SK-N-SH treated with all-trans-retinoic acid at 6 μM for 48 hours (cell line): ENCODE results near the gene GFM2.

ENCODE experiments used
- ARNTL ChIP-seq: fragments of 450-650 bp; formaldehyde crosslinking; IDR thresholded peaks from 2 replicates; pipeline ENCODE4 v1.5.0; 2020; ENCODE audit warnings: low read depth, mild to moderate bottlenecking, moderate library complexity, borderline replicate concordance
- PPARA ChIP-seq: fragments of 250-450 bp; sonication (Bioruptor Pico); IDR thresholded peaks from 2 replicates; pipeline ENCODE4 v1.5.0; 2020; ENCODE audit warnings: mild to moderate bottlenecking, borderline replicate concordance
- RARB ChIP-seq: fragments of 250-450 bp; sonication (Bioruptor Pico); IDR thresholded peaks from 2 replicates; pipeline ENCODE4 v1.8.0; 2021; ENCODE audit warnings: mild to moderate bottlenecking, moderate library complexity
- ZFP3 ChIP-seq: fragments of 250-450 bp; sonication (Bioruptor Pico); IDR thresholded peaks from 2 replicates; pipeline ENCODE4 v1.5.0; 2020; ENCODE audit warnings: mild to moderate bottlenecking, moderate library complexity
- ZNF8 ChIP-seq: fragments of 450-650 bp; formaldehyde crosslinking; IDR thresholded peaks from 2 replicates; pipeline ENCODE4 v1.5.0; 2020; ENCODE audit warnings: mild to moderate bottlenecking, moderate library complexity
- TF ChIP-seq, protein P1 (sequence below): fragments of 250-450 bp; sonication (Bioruptor Pico); IDR thresholded peaks from 2 replicates; pipeline ENCODE4 v1.5.1; 2020; ENCODE audit warnings: low read depth, mild to moderate bottlenecking, moderate library complexity
- TF ChIP-seq, protein P2 (sequence below): fragments of 250-450 bp; sonication (Bioruptor Pico); IDR thresholded peaks from 2 replicates; pipeline ENCODE4 v1.5.1; 2021; ENCODE audit warnings: mild to moderate bottlenecking, moderate library complexity

DNA sequence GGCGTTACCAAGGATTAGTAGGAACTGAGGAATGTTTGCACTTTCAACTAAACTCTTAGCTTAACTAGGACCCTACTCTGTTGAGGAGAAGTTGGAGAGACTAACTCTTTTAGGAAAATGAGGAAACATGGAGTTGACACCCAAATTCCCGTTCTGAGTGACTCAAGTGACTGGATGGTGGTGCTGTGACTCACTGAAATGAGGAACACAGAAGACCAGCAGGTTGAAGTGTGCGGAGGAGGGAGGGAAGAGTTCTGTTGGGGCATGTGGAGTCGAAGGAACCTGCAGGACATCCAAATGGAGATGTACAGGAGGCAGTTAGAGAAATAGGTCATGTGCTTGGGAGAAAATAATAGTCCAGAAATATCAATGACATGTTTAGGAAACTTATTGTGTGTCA, 73.7 kb downstream of the GFM2 start:
- no peak for TF ChIP-seq RARB (CRISPR knock-in tag)
- no peak for TF ChIP-seq ZNF8 (CRISPR knock-in tag)
- TF ChIP-seq, protein P1, sequence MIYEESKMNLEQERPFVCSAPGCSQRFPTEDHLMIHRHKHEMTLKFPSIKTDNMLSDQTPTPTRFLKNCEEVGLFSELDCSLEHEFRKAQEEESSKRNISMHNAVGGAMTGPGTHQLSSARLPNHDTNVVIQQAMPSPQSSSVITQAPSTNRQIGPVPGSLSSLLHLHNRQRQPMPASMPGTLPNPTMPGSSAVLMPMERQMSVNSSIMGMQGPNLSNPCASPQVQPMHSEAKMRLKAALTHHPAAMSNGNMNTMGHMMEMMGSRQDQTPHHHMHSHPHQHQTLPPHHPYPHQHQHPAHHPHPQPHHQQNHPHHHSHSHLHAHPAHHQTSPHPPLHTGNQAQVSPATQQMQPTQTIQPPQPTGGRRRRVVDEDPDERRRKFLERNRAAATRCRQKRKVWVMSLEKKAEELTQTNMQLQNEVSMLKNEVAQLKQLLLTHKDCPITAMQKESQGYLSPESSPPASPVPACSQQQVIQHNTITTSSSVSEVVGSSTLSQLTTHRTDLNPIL (CRISPR knock-in tag): no peak
- TF ChIP-seq, protein P2, sequence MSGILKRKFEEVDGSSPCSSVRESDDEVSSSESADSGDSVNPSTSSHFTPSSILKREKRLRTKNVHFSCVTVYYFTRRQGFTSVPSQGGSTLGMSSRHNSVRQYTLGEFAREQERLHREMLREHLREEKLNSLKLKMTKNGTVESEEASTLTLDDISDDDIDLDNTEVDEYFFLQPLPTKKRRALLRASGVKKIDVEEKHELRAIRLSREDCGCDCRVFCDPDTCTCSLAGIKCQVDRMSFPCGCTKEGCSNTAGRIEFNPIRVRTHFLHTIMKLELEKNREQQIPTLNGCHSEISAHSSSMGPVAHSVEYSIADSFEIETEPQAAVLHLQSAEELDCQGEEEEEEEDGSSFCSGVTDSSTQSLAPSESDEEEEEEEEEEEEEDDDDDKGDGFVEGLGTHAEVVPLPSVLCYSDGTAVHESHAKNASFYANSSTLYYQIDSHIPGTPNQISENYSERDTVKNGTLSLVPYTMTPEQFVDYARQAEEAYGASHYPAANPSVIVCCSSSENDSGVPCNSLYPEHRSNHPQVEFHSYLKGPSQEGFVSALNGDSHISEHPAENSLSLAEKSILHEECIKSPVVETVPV (CRISPR knock-in tag): no peak
- no peak for TF ChIP-seq ARNTL
- no peak for TF ChIP-seq ZFP3 (CRISPR knock-in tag)
- TF ChIP-seq PPARA (CRISPR knock-in tag): no peak
